KOPT-K1 (cell line): ENCODE measurements around the gene VARS2.
"Not testable (repeated sequence)": the region's sequence is repeated elsewhere in the genome, so short reads cannot be mapped to it uniquely, and the experiment has no call there.

Experiments used
- H3K27ac ChIP-seq: fragments of 200-600 bp; sonication (generic); 2 replicates; pipeline ENCODE4 v1.5.1; 2016; ENCODE audit warnings: antibody characterized with exemption, mild to moderate bottlenecking, low read depth, low read length; ENCODE audit not compliant: poor library complexity, severe bottlenecking
- H3K36me3 ChIP-seq: fragments of 200-600 bp; sonication (generic); 2 replicates; pipeline ENCODE4 v1.5.1; 2017; ENCODE audit warnings: antibody characterized with exemption, mild to moderate bottlenecking, low read length, moderate library complexity; ENCODE audit not compliant: insufficient read depth
- H3K9me3 ChIP-seq: fragments of 200-600 bp; sonication (generic); 2 replicates; pipeline ENCODE4 v1.5.1; 2017; ENCODE audit warnings: antibody characterized with exemption, low read length, mild to moderate bottlenecking; ENCODE audit not compliant: insufficient read depth, poor library complexity, severe bottlenecking

VARS2 gene

GRCh38 chr6:30902709-30903108 is 11.3 kb upstream of the VARS2 start:
- Histone ChIP-seq H3K36me3 (no peaks in the 10 kb centered on the region), H3K9me3 (no peaks in the 10 kb centered on the region), H3K27ac (no peak overlapping the region)

- H3K36me3 ChIP-seq, result no peaks in the 10 kb centered on the region
- H3K9me3 ChIP-seq, result no peaks in the 10 kb centered on the region
- no peak overlapping the region for H3K27ac ChIP-seq
These were observed 10.8 kb upstream of the VARS2 start for GRCh38 chr6:30903236-30903635.

GRCh38 chr6:30907290-30907757 is 6.7 kb upstream of the VARS2 start:
- not testable (repeated sequence) for H3K9me3 ChIP-seq
- Histone ChIP-seq H3K27ac (peak overlapping the region; percentile 23), H3K36me3 (peaks cover 29% of the 10 kb centered on the region)

GRCh38 chr6:30907758-30908591 is 6.1 kb upstream of the VARS2 start, which contains the start of gene GTF2H4:
GTF2H4 (plus strand) TSS chr6:30908207.
- Histone ChIP-seq H3K36me3 (peaks cover 33% of the 10 kb centered on the region), H3K27ac (peak within 1 kb of the TSS; percentile 74), H3K9me3 (no peaks in the 10 kb centered on the region)

- Histone ChIP-seq H3K27ac (peak overlapping the region; percentile 74), H3K9me3 (no peaks in the 10 kb centered on the region), H3K36me3 (peaks cover 41% of the 10 kb centered on the region)
These were observed 5.3 kb upstream of the VARS2 start for GRCh38 chr6:30908700-30909099.

- not testable (repeated sequence) for H3K27ac ChIP-seq, H3K9me3 ChIP-seq
- H3K36me3 ChIP-seq, result peaks cover 42% of the 10 kb centered on the region
These were observed 3.6 kb upstream of the VARS2 start for GRCh38 chr6:30910473-30910872.

GRCh38 chr6:30912746-30913520 is 1.1 kb upstream of the VARS2 start:
- Histone ChIP-seq H3K36me3 (peaks cover 64% of the 10 kb centered on the region), H3K9me3 (no peaks in the 10 kb centered on the region), H3K27ac (no peak overlapping the region)

GRCh38 chr6:30913721-30914075 is 340 bp upstream of the VARS2 start:
- H3K36me3 ChIP-seq, result peaks cover 72% of the 10 kb centered on the region
- peak overlapping the region; percentile 82 for H3K27ac ChIP-seq
- no peaks in the 10 kb centered on the region for H3K9me3 ChIP-seq

GRCh38 chr6:30914854-30915590 is 984 bp downstream of the VARS2 start:
- Histone ChIP-seq H3K9me3 (no peaks in the 10 kb centered on the region), H3K27ac (peak overlapping the region; percentile 82), H3K36me3 (peaks cover 78% of the 10 kb centered on the region)

- Histone ChIP-seq H3K9me3 (no peaks in the 10 kb centered on the region), H3K36me3 (peaks cover 78% of the 10 kb centered on the region), H3K27ac (peak overlapping the region; percentile 82)
These were observed 1.5 kb downstream of the VARS2 start for GRCh38 chr6:30915591-30915946.

- Histone ChIP-seq H3K27ac (no peak overlapping the region), H3K9me3 (no peaks in the 10 kb centered on the region), H3K36me3 (peaks cover 78% of the 10 kb centered on the region)
These were observed 3.0 kb downstream of the VARS2 start for GRCh38 chr6:30917041-30917440.

GRCh38 chr6:30917487-30917886 is 3.4 kb downstream of the VARS2 start:
- Histone ChIP-seq H3K9me3 (no peaks in the 10 kb centered on the region), H3K27ac (no peak overlapping the region), H3K36me3 (peaks cover 78% of the 10 kb centered on the region)

GRCh38 chr6:30918670-30919069 is 4.6 kb downstream of the VARS2 start:
- Histone ChIP-seq H3K27ac (no peak overlapping the region), H3K36me3 (peaks cover 80% of the 10 kb centered on the region), H3K9me3 (no peaks in the 10 kb centered on the region)

GRCh38 chr6:30922447-30922852 is 8.4 kb downstream of the VARS2 start:
- H3K27ac ChIP-seq, result no peak overlapping the region
- no peaks in the 10 kb centered on the region for H3K9me3 ChIP-seq
- H3K36me3 ChIP-seq, result peaks cover 97% of the 10 kb centered on the region

GRCh38 chr6:30924040-30924627 is 10.1 kb downstream of the VARS2 start:
- H3K9me3 ChIP-seq, H3K27ac ChIP-seq: not testable (repeated sequence)
- peaks cover 96% of the 10 kb centered on the region for H3K36me3 ChIP-seq
